A549 (cell line): ENCODE measurements around the gene ZNF853.

Experiments used
- KDM1A ChIP-seq: fragments of 200-600 bp; sonication (generic); IDR thresholded peaks from 2 replicates; pipeline ENCODE4 v1.6.1; 2016; ENCODE audit warnings: low read depth, mild to moderate bottlenecking
- POLR2AphosphoS2 ChIP-seq: conservative IDR thresholded peaks from 2 replicates; pipeline ENCODE4 v1.6.1; 2012; ENCODE audit warnings: low read length, improper control_type of control experiment, inconsistent platforms
- RFX5 ChIP-seq: fragments of 450-650 bp; IDR thresholded peaks from 2 replicates; pipeline ENCODE4 v1.7.1; 2014; ENCODE audit warnings: antibody characterized with exemption, mild to moderate bottlenecking, moderate library complexity
- RNF2 ChIP-seq: fragments of 200-600 bp; sonication (generic); IDR thresholded peaks from 2 replicates; pipeline ENCODE4 v1.6.1; 2016; ENCODE audit warnings: low read depth, mild to moderate bottlenecking, antibody characterized with exemption, moderate library complexity, borderline replicate concordance
- TP53 ChIP-seq: fragments of 250-450 bp; sonication (Bioruptor Pico); IDR thresholded peaks from 2 replicates; pipeline ENCODE4 v1.5.0; 2021; ENCODE audit warnings: mild to moderate bottlenecking, moderate library complexity
- ZFP36 ChIP-seq: fragments of 450-650 bp; IDR thresholded peaks from 2 replicates; pipeline ENCODE4 v1.6.1; 2014; ENCODE audit warnings: borderline replicate concordance; ENCODE audit not compliant: partially characterized antibody
- TF ChIP-seq, protein P1 (sequence below): fragments of >200 bp; sonication (Bioruptor Twin); formaldehyde crosslinking; IDR thresholded peaks from 3 replicates; pipeline ENCODE4 v1.5.1; 2016
- TF ChIP-seq, protein P2 (sequence below): fragments of 450-650 bp; IDR thresholded peaks from 2 replicates; pipeline ENCODE4 v1.6.1; 2014; ENCODE audit warnings: antibody characterized with exemption

DNA sequence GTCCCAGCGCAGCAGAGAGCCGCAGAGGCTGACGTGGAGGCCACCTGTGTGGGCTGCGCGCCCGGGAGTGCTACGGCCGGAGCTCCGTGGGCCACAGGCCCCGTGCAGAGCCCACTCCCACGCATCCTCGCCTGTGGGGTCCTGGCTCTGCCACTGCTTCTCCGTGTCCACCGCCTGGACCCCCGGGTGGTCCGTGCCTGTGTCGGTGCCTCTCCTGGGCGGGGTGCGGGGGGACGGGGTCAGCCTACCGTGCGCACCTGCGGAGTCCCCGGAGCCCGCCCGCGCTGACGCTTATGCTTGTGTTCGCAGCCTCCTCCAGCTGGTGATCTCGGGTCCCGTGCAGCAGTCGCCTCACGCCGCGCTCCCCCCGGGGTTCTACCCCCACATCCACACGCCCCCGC is 7.8 kb upstream of the ZNF853 start:
- TF ChIP-seq RFX5 (no peak), RNF2 (no peak), POLR2AphosphoS2 (no peak), TP53 (CRISPR knock-in tag) (no peak), KDM1A (no peak), ZFP36 (no peak)
- TF ChIP-seq, protein P1, sequence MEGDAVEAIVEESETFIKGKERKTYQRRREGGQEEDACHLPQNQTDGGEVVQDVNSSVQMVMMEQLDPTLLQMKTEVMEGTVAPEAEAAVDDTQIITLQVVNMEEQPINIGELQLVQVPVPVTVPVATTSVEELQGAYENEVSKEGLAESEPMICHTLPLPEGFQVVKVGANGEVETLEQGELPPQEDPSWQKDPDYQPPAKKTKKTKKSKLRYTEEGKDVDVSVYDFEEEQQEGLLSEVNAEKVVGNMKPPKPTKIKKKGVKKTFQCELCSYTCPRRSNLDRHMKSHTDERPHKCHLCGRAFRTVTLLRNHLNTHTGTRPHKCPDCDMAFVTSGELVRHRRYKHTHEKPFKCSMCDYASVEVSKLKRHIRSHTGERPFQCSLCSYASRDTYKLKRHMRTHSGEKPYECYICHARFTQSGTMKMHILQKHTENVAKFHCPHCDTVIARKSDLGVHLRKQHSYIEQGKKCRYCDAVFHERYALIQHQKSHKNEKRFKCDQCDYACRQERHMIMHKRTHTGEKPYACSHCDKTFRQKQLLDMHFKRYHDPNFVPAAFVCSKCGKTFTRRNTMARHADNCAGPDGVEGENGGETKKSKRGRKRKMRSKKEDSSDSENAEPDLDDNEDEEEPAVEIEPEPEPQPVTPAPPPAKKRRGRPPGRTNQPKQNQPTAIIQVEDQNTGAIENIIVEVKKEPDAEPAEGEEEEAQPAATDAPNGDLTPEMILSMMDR = no peak
- TF ChIP-seq, protein P2, sequence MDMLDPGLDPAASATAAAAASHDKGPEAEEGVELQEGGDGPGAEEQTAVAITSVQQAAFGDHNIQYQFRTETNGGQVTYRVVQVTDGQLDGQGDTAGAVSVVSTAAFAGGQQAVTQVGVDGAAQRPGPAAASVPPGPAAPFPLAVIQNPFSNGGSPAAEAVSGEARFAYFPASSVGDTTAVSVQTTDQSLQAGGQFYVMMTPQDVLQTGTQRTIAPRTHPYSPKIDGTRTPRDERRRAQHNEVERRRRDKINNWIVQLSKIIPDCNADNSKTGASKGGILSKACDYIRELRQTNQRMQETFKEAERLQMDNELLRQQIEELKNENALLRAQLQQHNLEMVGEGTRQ = no peak
